GM23248 (cell line): ENCODE measurements around the gene ZNF195. TPM values are rescaled to one million over a fixed set of nuclear protein-coding genes. Genes with fewer than 3 reads are reported as not detected.
"Not testable (repeated sequence)": the region's sequence is repeated elsewhere in the genome, so short reads cannot be mapped to it uniquely, and the experiment has no call there.

ENCODE experiments used
- DNase-seq: peaks from one replicate; pipeline ENCODE4 v3.0.0-alpha.2; 2015
- H2AFZ ChIP-seq: fragments of 200-600 bp; sonication (generic); 2 replicates; pipeline ENCODE4 v1.6.1; 2016; ENCODE audit warnings: antibody characterized with exemption
- H3F3A ChIP-seq: fragments of 200-600 bp; sonication (generic); 2 replicates; pipeline ENCODE4 v1.6.1; 2016; ENCODE audit warnings: mild to moderate bottlenecking, antibody characterized with exemption, mixed run types; ENCODE audit not compliant: insufficient read depth
- H3K27ac ChIP-seq: fragments of 200-600 bp; sonication (generic); 2 replicates; pipeline ENCODE4 v1.5.1; 2016; ENCODE audit warnings: mild to moderate bottlenecking
- H3K27me3 ChIP-seq: fragments of 200-600 bp; sonication (generic); replicated peaks from 2 replicates; pipeline ENCODE4 v1.6.1; 2016; ENCODE audit warnings: mild to moderate bottlenecking; ENCODE audit not compliant: insufficient read depth
- H3K36me3 ChIP-seq: fragments of 200-600 bp; sonication (generic); 2 replicates; pipeline ENCODE4 v1.6.1; 2016; ENCODE audit warnings: low read depth, mild to moderate bottlenecking
- H3K4me1 ChIP-seq: fragments of 200-600 bp; sonication (generic); 2 replicates; pipeline ENCODE4 v1.6.1; 2016; ENCODE audit warnings: mild to moderate bottlenecking; ENCODE audit not compliant: insufficient read depth
- H3K4me2 ChIP-seq: fragments of 200-600 bp; sonication (generic); one replicate; pipeline ENCODE4 v1.6.1; 2016; ENCODE audit warnings: mild to moderate bottlenecking; ENCODE audit not compliant: unreplicated experiment
- H3K4me3 ChIP-seq: fragments of 200-600 bp; sonication (generic); 2 replicates; pipeline ENCODE4 v1.5.1; 2016; ENCODE audit warnings: mild to moderate bottlenecking
- H3K79me2 ChIP-seq: fragments of 200-600 bp; sonication (generic); 2 replicates; pipeline ENCODE4 v1.6.1; 2016; ENCODE audit warnings: mild to moderate bottlenecking; ENCODE audit not compliant: insufficient read depth
- H3K9ac ChIP-seq: fragments of 200-600 bp; sonication (generic); 2 replicates; pipeline ENCODE4 v1.6.1; 2016; ENCODE audit warnings: mild to moderate bottlenecking
- H3K9me2 ChIP-seq: fragments of 200-600 bp; sonication (generic); 2 replicates; pipeline ENCODE4 v1.6.1; 2016; ENCODE audit warnings: mixed run types, mild to moderate bottlenecking, moderate library complexity; ENCODE audit not compliant: insufficient read depth
- H3K9me3 ChIP-seq: fragments of 200-600 bp; sonication (generic); one replicate; pipeline ENCODE4 v1.6.1; 2017; ENCODE audit warnings: low read depth
- H4K20me1 ChIP-seq: fragments of 200-600 bp; sonication (generic); 2 replicates; pipeline ENCODE4 v1.6.0; 2016; ENCODE audit not compliant: insufficient read depth
- EZH2 ChIP-seq: fragments of 200-600 bp; sonication (generic); IDR thresholded peaks from 2 replicates; pipeline ENCODE4 v1.6.1; 2018; ENCODE audit warnings: antibody characterized with exemption, mild to moderate bottlenecking; ENCODE audit not compliant: insufficient read depth, poor library complexity, severe bottlenecking
- EZH2phosphoT487 ChIP-seq: fragments of 200-600 bp; sonication (generic); IDR thresholded peaks from 2 replicates; pipeline ENCODE4 v1.6.1; 2018; ENCODE audit warnings: antibody characterized with exemption, moderate library complexity, mild to moderate bottlenecking, low read depth; ENCODE audit not compliant: insufficient read depth
- WGBS, 2 experiments: methylation state at CpG; one replicate each; pipeline ENCODE4 v1.1.6; 2015 to 2017; ENCODE audit warnings: low lambda C conversion rate in 2 of 2, low coverage in 1 of 2; ENCODE audit errors: missing lambda C conversion rate in 2 of 2; 5-methylcytosine and 5-hydroxymethylcytosine counted together
- in situ Hi-C: fragments of 300-500 bp; cut with MboI; formaldehyde crosslinking; loops from 2 replicates; pipeline ENCODE4 v1.15.0; 2020
- polyA plus RNA-seq: library from polyadenylated mRNA; unstranded; fragments of >200 nt; fragmentation: Nextera tagmentation; extraction: Ambion mirVana; gene quantifications from 2 replicates; pipeline ENCODE4 v1.2.1, GENCODE V29; 2016
- total RNA-seq: library from RNA; depleted of rRNA; stranded (reverse); fragments of >200 nt; shearing (Covaris generic); gene quantifications from 2 replicates; pipeline ENCODE4 v1.2.3, GENCODE V29; 2014

The ZNF195 gene
- total and polyA plus RNA-seq, 2 experiments from 2014 or later = 11.6 to 24.2 TPM

DNA sequence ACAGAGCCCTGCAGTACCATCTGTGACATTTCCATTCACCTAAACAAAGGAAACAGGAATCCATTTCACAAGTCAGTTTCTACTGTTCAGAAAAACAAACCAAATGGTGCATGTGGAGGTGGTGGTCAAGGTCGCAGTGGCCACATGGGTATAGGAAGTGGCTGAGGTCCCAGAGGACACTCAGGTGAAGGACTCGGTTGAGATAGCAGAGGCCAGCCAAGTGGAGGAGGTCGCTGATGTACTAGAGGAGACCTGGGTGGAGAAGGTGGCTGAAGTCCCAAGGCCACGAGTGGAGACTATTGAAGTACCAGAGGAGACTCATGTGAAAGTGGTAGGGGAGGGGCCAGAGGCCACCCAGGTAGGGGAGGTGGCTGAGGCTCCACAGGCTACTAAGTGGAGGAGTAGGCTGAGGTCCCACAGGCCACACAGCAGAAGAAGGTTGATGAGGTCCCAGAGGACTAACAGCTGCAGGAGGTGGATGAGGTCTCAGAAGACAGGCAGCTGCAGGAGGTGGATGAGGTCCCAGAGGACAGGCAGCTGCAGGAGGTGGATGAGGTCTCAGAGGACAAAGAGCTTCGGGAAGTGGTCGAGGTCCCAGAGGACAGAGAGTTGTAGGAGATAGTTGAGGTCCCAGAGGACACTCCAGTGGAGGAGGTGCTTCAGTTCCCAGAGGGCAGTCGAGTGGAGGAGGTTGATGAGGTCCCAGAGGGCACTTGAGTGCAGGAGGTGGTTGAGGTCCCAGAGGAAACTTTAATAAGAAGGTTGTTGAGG is 40.2 kb downstream of the ZNF195 start:
- peaks cover 9% of the 10 kb centered on the region for H3K4me1 ChIP-seq
- 47 to 48% methylated on average over 7 of the region's 7 CpGs for WGBS, 2 experiments
- TF ChIP-seq EZH2 (no peak), EZH2phosphoT487 (no peak)
- H2AFZ ChIP-seq = no peak overlapping the region
- no peaks in the 10 kb centered on the region for H3K79me2 ChIP-seq
- H3K27me3 ChIP-seq = peaks cover 7% of the 10 kb centered on the region; the same call in 1 of the 2 replicates
- no peak overlapping the region for H3K9ac ChIP-seq
- no peaks in the 10 kb centered on the region for H3F3A ChIP-seq
- no peak overlapping the region for H3K27ac ChIP-seq
- no peak overlapping the region for H3K4me3 ChIP-seq
- H3K9me3 ChIP-seq = no peaks in the 10 kb centered on the region
- H3K9me2 ChIP-seq = no peaks in the 10 kb centered on the region
- no peaks in the 10 kb centered on the region for H3K36me3 ChIP-seq
- H3K4me2 ChIP-seq = no peak overlapping the region
- DNase-seq = no peak
- H4K20me1 ChIP-seq = no peaks in the 10 kb centered on the region
- in situ Hi-C loops = no loop called here

DNA sequence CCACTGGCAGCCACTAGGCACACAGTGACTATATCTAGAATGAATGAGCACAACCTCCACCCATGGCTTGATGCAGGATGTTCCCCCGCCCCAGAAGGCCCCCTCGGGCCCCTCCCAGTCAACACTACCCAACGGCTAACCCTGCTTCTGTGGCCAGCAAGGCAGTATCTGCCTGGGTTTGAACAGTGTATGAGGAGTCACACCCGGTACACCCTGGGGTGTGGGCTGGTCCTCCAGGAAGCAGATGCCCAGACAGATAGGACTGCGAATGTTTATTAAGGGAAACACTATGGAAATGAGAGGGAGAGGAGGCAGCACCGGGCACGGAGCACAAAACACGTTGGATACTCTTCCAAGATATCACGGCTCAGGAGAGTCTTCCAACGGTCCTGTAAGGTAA is 42.5 kb downstream of the ZNF195 start:
- H4K20me1 ChIP-seq, H3K4me3 ChIP-seq, DNase-seq, H3K27ac ChIP-seq, H3K9me2 ChIP-seq, in situ Hi-C loops, H3K4me2 ChIP-seq, H3K9me3 ChIP-seq, H2AFZ ChIP-seq, H3K9ac ChIP-seq, H3K79me2 ChIP-seq, H3K4me1 ChIP-seq, H3F3A ChIP-seq, H3K27me3 ChIP-seq, H3K36me3 ChIP-seq: not testable (repeated sequence)
- no CpG with 5 or more reads among the region's 10 CpGs for WGBS, 2 experiments

DNA sequence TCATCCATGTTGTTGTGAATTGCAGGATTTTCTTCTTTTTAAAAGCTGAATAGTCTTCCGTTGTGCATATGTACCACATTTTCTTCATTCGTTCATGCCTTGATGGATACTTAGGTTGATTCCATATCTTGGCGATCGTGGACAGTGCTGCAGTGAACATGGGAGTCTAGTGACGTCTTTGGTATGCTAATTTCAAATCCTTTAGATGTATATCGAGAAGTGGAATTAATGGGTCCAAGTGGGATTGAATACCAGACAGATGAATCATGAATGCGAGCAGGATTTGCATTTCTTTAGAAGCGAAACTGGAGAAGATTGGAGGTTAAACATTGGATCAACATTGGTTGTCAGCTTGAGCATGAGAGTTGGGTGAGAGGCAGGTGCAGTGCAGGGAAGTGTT is 45.8 kb downstream of the ZNF195 start:
- H4K20me1 ChIP-seq, DNase-seq, H3K4me1 ChIP-seq, H3K4me3 ChIP-seq, H3K27me3 ChIP-seq, H2AFZ ChIP-seq, in situ Hi-C loops, H3F3A ChIP-seq, H3K9ac ChIP-seq, H3K4me2 ChIP-seq, H3K27ac ChIP-seq, H3K9me2 ChIP-seq, H3K36me3 ChIP-seq, H3K79me2 ChIP-seq, H3K9me3 ChIP-seq: not testable (repeated sequence)
- WGBS, 2 experiments = no CpG with 5 or more reads among the region's 8 CpGs

DNA sequence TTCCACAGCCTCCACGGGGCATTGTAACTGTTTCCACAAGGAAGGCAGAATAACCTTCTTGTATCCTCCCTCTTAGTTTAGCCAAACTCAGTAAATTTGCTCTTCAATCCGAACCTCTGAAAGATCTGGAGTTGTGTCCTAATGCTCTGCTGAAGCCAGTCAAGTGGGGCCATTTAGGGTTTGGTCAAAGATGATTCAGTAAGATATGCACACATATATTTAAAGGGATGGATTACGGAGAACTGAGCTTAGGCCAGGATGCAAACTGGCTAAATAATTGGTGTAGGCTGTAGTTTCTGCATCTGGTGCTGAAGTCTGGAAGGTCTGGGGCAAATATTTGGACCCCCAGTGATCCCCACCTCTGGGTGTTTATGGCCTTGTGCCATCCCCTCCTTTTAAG is 47.9 kb downstream of the ZNF195 start:
- H3K9me3 ChIP-seq, H3K9me2 ChIP-seq, H3K4me1 ChIP-seq, H4K20me1 ChIP-seq, H3K9ac ChIP-seq, H3K79me2 ChIP-seq, DNase-seq, H3K4me2 ChIP-seq, H3K27ac ChIP-seq, H3K27me3 ChIP-seq, H3F3A ChIP-seq, H3K4me3 ChIP-seq, in situ Hi-C loops, H2AFZ ChIP-seq, H3K36me3 ChIP-seq: not testable (repeated sequence)
- no CpG with 5 or more reads among the region's 3 CpGs for WGBS, 2 experiments

DNA sequence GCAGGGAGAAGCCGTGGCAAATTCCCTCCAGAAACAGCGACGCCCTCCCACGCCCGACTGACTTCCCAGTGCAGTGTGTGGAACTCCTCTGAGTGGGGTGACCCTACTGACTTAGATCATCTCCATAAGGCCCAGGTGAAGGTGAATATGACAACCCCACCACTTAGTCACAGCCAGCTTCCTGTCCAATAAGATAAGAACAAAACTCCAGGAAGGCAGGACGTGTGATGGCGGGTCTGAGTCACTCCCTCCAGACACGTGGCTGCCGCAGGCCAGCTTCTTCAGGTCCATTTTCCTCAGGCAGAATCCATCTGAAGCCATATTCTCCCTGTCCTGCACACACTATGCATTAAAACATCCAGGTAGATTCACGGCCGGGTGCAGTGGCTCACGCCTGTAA is 48.9 kb downstream of the ZNF195 start:
- H3K9me3 ChIP-seq, H3K4me1 ChIP-seq, H2AFZ ChIP-seq, in situ Hi-C loops, H3K36me3 ChIP-seq, DNase-seq, H3K4me3 ChIP-seq, H3K9me2 ChIP-seq, H3K27ac ChIP-seq, H3K79me2 ChIP-seq, H4K20me1 ChIP-seq, H3F3A ChIP-seq, H3K9ac ChIP-seq, H3K27me3 ChIP-seq, H3K4me2 ChIP-seq: not testable (repeated sequence)
- no CpG with 5 or more reads among the region's 12 CpGs for WGBS, 2 experiments

DNA sequence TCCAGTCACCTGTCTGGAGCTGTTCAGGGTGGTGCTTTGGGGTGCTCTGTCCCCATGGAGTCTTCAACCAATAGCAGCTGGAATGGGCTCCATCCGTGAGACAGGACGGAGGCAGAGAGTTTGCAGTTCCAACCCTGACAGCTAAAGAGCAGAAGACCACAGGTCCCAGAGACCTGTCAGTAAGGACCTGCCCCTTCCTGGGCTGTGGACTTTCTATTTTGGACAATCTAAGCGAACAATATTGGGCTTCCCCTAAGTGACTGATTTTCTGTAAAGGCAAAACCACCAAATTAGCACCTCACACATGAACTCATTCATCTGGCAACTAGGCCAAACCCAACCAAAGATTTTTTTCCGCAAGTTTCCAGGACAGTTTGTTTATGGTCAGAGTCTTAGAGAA is 50.4 kb downstream of the ZNF195 start:
- DNase-seq, H3K36me3 ChIP-seq, H2AFZ ChIP-seq, H3K79me2 ChIP-seq, H3K9me3 ChIP-seq, in situ Hi-C loops, H3K4me3 ChIP-seq, H3K9me2 ChIP-seq, H3K4me1 ChIP-seq, H3K9ac ChIP-seq, H3K27me3 ChIP-seq, H4K20me1 ChIP-seq, H3F3A ChIP-seq, H3K27ac ChIP-seq, H3K4me2 ChIP-seq: not testable (repeated sequence)
- no CpG with 5 or more reads among the region's 4 CpGs for WGBS, 2 experiments

DNA sequence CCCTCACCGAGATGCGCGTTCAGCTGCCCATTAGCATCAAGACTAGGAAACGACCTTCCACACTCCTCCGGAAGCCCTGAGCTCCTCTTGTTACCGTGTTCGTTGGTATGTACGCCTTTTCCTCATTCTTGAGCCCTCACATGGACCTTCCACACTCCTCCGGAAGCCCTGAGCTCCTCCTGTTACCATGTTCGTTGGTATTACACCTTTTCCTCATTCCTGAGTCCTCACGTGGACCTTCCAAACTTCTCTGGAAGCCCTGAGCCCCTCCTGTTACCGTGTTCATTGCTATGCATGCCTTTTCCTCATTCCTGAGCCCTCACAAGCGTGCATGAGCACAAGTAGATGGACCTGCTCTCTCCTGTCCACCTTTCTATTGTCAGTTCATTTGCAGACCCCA is 52.5 kb downstream of the ZNF195 start:
- H3K4me2 ChIP-seq, H2AFZ ChIP-seq, H3K36me3 ChIP-seq, H3K27ac ChIP-seq, H3K4me3 ChIP-seq, H3K9me2 ChIP-seq, H3K79me2 ChIP-seq, DNase-seq, H3K27me3 ChIP-seq, H3K4me1 ChIP-seq, H3K9me3 ChIP-seq, H4K20me1 ChIP-seq, H3F3A ChIP-seq, H3K9ac ChIP-seq, in situ Hi-C loops: not testable (repeated sequence)
- no CpG with 5 or more reads among the region's 13 CpGs for WGBS, 2 experiments
